ENCODE results near the gene CDH8. TPM values are rescaled to one million over a fixed set of nuclear protein-coding genes. Genes with fewer than 3 reads are reported as not detected.
A peak's percentile ranks its signal among the peaks of the same experiment; 100 is the strongest.

Gene CDH8
- total and polyA plus RNA-seq, 2 of the 4 experiments (the other 2 are of a cell fraction) = not detected

GRCh38 chr16:61721544-61721943 is 314.7 kb downstream of the CDH8 start:
- ATAC-seq (ENCODE audit: low read depth) (no peak), DNase-seq (no peak)
- in situ Hi-C loops (cut with MboI; ENCODE audit: low sequenced_read_pairs) = no loop called here
- Histone ChIP-seq H2BK20ac (ENCODE audit: low read depth, low read length) (no peak overlapping the region), H3K9me1 (ENCODE audit: insufficient read depth, low read length) (no peaks in the 10 kb centered on the region), H3K4me1 (ENCODE audit: control insufficient read depth, insufficient read depth, low read length) (no peaks in the 10 kb centered on the region), H3K23ac (ENCODE audit: low read depth, low read length) (no peak overlapping the region), H4K91ac (ENCODE audit: insufficient read depth, low read depth, low read length) (no peak overlapping the region), H2AFZ (replicated peaks; ENCODE audit: low read length, poor library complexity) (no peak overlapping the region), H3K4ac (ENCODE audit: low read depth, low read length) (no peak overlapping the region), H2AK9ac (replicated peaks; ENCODE audit: low read depth, low read length, poor library complexity) (no peak overlapping the region), H3K4me2 (ENCODE audit: low read depth, low read length) (no peak overlapping the region), H2BK15ac (ENCODE audit: low read depth, low read length) (no peak overlapping the region), H3K79me1 (ENCODE audit: low read depth in 1 of 2, low read length in 2 of 2) (no peaks in the 10 kb centered on the region), H4K20me1 (ENCODE audit: insufficient read depth, low read length) (no peaks in the 10 kb centered on the region), H3K36me3 (ENCODE audit: control insufficient read depth, insufficient read depth, low read length) (no peaks in the 10 kb centered on the region), H3K18ac (ENCODE audit: low read depth, low read length) (no peak overlapping the region), H4K5ac (ENCODE audit: low read depth, low read length) (no peak overlapping the region), H3K9ac (ENCODE audit: low read depth, low read length) (no peak overlapping the region), H4K8ac (ENCODE audit: low read depth in 2 of 2, low read length in 2 of 2) (no peak overlapping the region), H3K14ac (replicated peaks; ENCODE audit: low read depth, low read length) (no peak overlapping the region), H3K27me3 (ENCODE audit: control insufficient read depth, insufficient read depth, low read length) (no peaks in the 10 kb centered on the region), H3K9me3 (ENCODE audit: control insufficient read depth, insufficient read depth, low read length) (no peaks in the 10 kb centered on the region; the same call in 1 of the 2 replicates), H3K4me3 (ENCODE audit: insufficient read depth, low read depth, low read length) (no peak overlapping the region), H3K27ac (ENCODE audit: insufficient read depth, low read length) (no peak overlapping the region), H2AK5ac (ENCODE audit: low read depth, low read length) (no peak overlapping the region), H3K56ac (ENCODE audit: extremely low read depth, insufficient read depth, low read length) (no peak overlapping the region), H2BK120ac (ENCODE audit: low read depth, low read length) (no peak overlapping the region), H2BK5ac (ENCODE audit: low read depth, low read length, poor library complexity, severe bottlenecking) (no peak overlapping the region)
- no peak for TF ChIP-seq CTCF (conservative IDR thresholded peaks at IDR 0.05; ENCODE audit: low read depth, low read length)
- TF ChIP-seq CEBPB (IDR thresholded peaks at IDR 0.05; ENCODE audit: low read depth, low read length) = peak; percentile 41
- ChIA-PET POLR2A (ENCODE audit: unreplicated experiment) (no interaction called here), CTCF (no interaction called here)
- intact Hi-C loops (cut with micrococcal nuclease) = no loop called here
- no CpG with 5 or more reads among the region's 3 CpGs for WGBS, 2 experiments (ENCODE audit: extremely low coverage in 2 of 2, insufficient read length in 1 of 2)
- dilution Hi-C loops (cut with HindIII; ENCODE audit: low sequenced_read_pairs, unreplicated experiment) = no loop called here
- no TSS peak for BruUV-seq (replicated peaks)
